Effector memory CD8-positive, alpha-beta T cell (primary cell): Measurements from ENCODE around the gene TXLNB.

Source experiments
- ATAC-seq: fragments of 150-1000 bp; cut with Tn5 transposase; replicated peaks from 2 replicates; pipeline ENCODE4 v1.10.0; 2021; ENCODE audit warnings: mild to moderate bottlenecking, moderate library complexity
- DNase-seq, 3 experiments: peaks; one replicate each; pipeline ENCODE4 v3.0.0; 2021
- H3K27ac Mint-ChIP-seq, 2 donors: one replicate each; pipeline ENCODE4 v1.8.0; 2022; ENCODE audit warnings: mild to moderate bottlenecking in 2 of 2, mixed read lengths in 2 of 2, moderate library complexity in 2 of 2
- H3K27me3 Mint-ChIP-seq, 2 donors: one replicate each; pipeline ENCODE4 v1.8.0; 2022; ENCODE audit warnings: mixed read lengths in 2 of 2
- H3K36me3 Mint-ChIP-seq: one replicate; pipeline ENCODE4 v1.8.0; 2022; ENCODE audit warnings: mild to moderate bottlenecking, moderate library complexity, mixed read lengths; ENCODE audit not compliant: insufficient read depth
- H3K4me1 Mint-ChIP-seq, 2 donors: one replicate each; pipeline ENCODE4 v1.8.0; 2022; ENCODE audit warnings: low read depth in 2 of 2, mixed read lengths in 2 of 2
- H3K4me3 Mint-ChIP-seq, 2 donors: one replicate each; pipeline ENCODE4 v1.8.0; 2022; ENCODE audit warnings: mild to moderate bottlenecking in 2 of 2, mixed read lengths in 2 of 2, moderate library complexity in 2 of 2
- H3K9me3 Mint-ChIP-seq, 2 donors: one replicate each; pipeline ENCODE4 v1.8.0; 2022; ENCODE audit warnings: mixed read lengths in 2 of 2

TXLNB gene

GRCh38 chr6:139251691-139252390, 40.0 kb downstream of the TXLNB start:
- H3K4me1 Mint-ChIP-seq = peaks cover 28 to 31% of the 10 kb centered on the region in 2 donors
- ATAC-seq (no peak), DNase-seq (no peak)
- H3K36me3 Mint-ChIP-seq = peaks cover 4% of the 10 kb centered on the region
- no peaks in the 10 kb centered on the region for H3K9me3 Mint-ChIP-seq
- peak overlapping the region; percentile 44 to 67 for H3K27ac Mint-ChIP-seq
- no peaks in the 10 kb centered on the region for H3K27me3 Mint-ChIP-seq
- peak overlapping the region; percentile 13 to 44 for H3K4me3 Mint-ChIP-seq

- Mint-ChIP-seq H3K4me3 (peak overlapping the region; percentile 13 to 44), H3K27me3 (no peaks in the 10 kb centered on the region), H3K36me3 (no peaks in the 10 kb centered on the region), H3K27ac (peak overlapping the region; percentile 44 to 67), H3K9me3 (no peaks in the 10 kb centered on the region), H3K4me1 (peaks cover 22 to 31% of the 10 kb centered on the region in 2 donors)
- ATAC-seq = peak; percentile 33
- DNase-seq = no peak
Measured at GRCh38 chr6:139251045-139251690, 40.6 kb downstream of the TXLNB start.

- Mint-ChIP-seq H3K36me3 (no peaks in the 10 kb centered on the region), H3K4me1 (peaks cover 22 to 31% of the 10 kb centered on the region in 2 donors), H3K4me3 (peak overlapping the region; percentile 13 to 44), H3K27me3 (no peaks in the 10 kb centered on the region), H3K27ac (peak overlapping the region; percentile 44 to 67), H3K9me3 (no peaks in the 10 kb centered on the region)
- DNase-seq (peak; percentile 43 to 65 (median 53)), ATAC-seq (peak; percentile 98)
Measured at GRCh38 chr6:139250296-139251044, 41.3 kb downstream of the TXLNB start.

- Mint-ChIP-seq H3K9me3 (no peaks in the 10 kb centered on the region), H3K4me1 (peaks cover 22 to 31% of the 10 kb centered on the region in 2 donors), H3K36me3 (no peaks in the 10 kb centered on the region), H3K27ac (peak overlapping the region; percentile 44 to 67), H3K4me3 (peak overlapping the region; percentile 2 to 37), H3K27me3 (no peaks in the 10 kb centered on the region)
- ATAC-seq (no peak), DNase-seq (no peak)
Measured at GRCh38 chr6:139249395-139249794, 42.4 kb downstream of the TXLNB start.

- Mint-ChIP-seq H3K4me1 (peaks cover 22 to 31% of the 10 kb centered on the region in 2 donors), H3K27ac (peak overlapping the region; percentile 44 to 67), H3K9me3 (no peaks in the 10 kb centered on the region), H3K36me3 (no peaks in the 10 kb centered on the region), H3K4me3 (no peak overlapping the region), H3K27me3 (no peaks in the 10 kb centered on the region)
- DNase-seq (no peak), ATAC-seq (no peak)
Measured at GRCh38 chr6:139248911-139249310, 42.9 kb downstream of the TXLNB start.

- H3K9me3 Mint-ChIP-seq = no peaks in the 10 kb centered on the region
- H3K4me1 Mint-ChIP-seq = peaks cover 22 to 31% of the 10 kb centered on the region in 2 donors
- ATAC-seq (no peak), DNase-seq (no peak)
- no peaks in the 10 kb centered on the region for H3K27me3 Mint-ChIP-seq
- H3K27ac Mint-ChIP-seq = no peak overlapping the region
- no peaks in the 10 kb centered on the region for H3K36me3 Mint-ChIP-seq
- peak overlapping the region in 1 of 2 donors; percentile 7 for H3K4me3 Mint-ChIP-seq
Measured at GRCh38 chr6:139247618-139248017, 44.2 kb downstream of the TXLNB start.

- ATAC-seq = no peak
- H3K4me1 Mint-ChIP-seq = peaks cover 0 to 4% of the 10 kb centered on the region in 2 donors
Measured at GRCh38 chr6:139243536-139243935, 48.3 kb downstream of the TXLNB start.

GRCh38 chr6:139242457-139243240, 49.1 kb downstream of the TXLNB start:
- Mint-ChIP-seq H3K4me1 (peaks cover 0 to 3% of the 10 kb centered on the region in 2 donors), H3K4me3 (no peak overlapping the region), H3K36me3 (no peaks in the 10 kb centered on the region), H3K27me3 (no peaks in the 10 kb centered on the region), H3K27ac (no peak overlapping the region), H3K9me3 (no peaks in the 10 kb centered on the region)
- DNase-seq (no peak), ATAC-seq (no peak)

More at GRCh38 chr6:139243536-139243935, 48.3 kb downstream of the TXLNB start:
- Mint-ChIP-seq H3K27me3 (no peaks in the 10 kb centered on the region), H3K4me3 (no peak overlapping the region), H3K9me3 (no peaks in the 10 kb centered on the region), H3K36me3 (no peaks in the 10 kb centered on the region), H3K27ac (no peak overlapping the region)
- DNase-seq = no peak

- ATAC-seq (no peak), DNase-seq (no peak)
- no peak overlapping the region for H3K4me3 Mint-ChIP-seq
- H3K9me3 Mint-ChIP-seq = no peaks in the 10 kb centered on the region
- H3K4me1 Mint-ChIP-seq = no peaks in the 10 kb centered on the region
- no peak overlapping the region for H3K27ac Mint-ChIP-seq
- H3K36me3 Mint-ChIP-seq = no peaks in the 10 kb centered on the region
- no peaks in the 10 kb centered on the region for H3K27me3 Mint-ChIP-seq
Measured at GRCh38 chr6:139240161-139241010, 51.4 kb downstream of the TXLNB start.

- Mint-ChIP-seq H3K27ac (no peak overlapping the region), H3K27me3 (no peaks in the 10 kb centered on the region), H3K4me1 (no peaks in the 10 kb centered on the region), H3K4me3 (no peak overlapping the region), H3K9me3 (no peaks in the 10 kb centered on the region), H3K36me3 (no peaks in the 10 kb centered on the region)
- DNase-seq = no peak
- no peak for ATAC-seq
Measured at GRCh38 chr6:139239064-139239463, 52.7 kb downstream of the TXLNB start.

GRCh38 chr6:139236105-139236504, 55.7 kb downstream of the TXLNB start:
- H3K9me3 Mint-ChIP-seq = no peaks in the 10 kb centered on the region
- ATAC-seq (no peak), DNase-seq (no peak)
- no peaks in the 10 kb centered on the region for H3K36me3 Mint-ChIP-seq
- H3K4me1 Mint-ChIP-seq = no peaks in the 10 kb centered on the region
- H3K27ac Mint-ChIP-seq = no peak overlapping the region
- no peaks in the 10 kb centered on the region for H3K27me3 Mint-ChIP-seq
- no peak overlapping the region for H3K4me3 Mint-ChIP-seq

- Mint-ChIP-seq H3K36me3 (no peaks in the 10 kb centered on the region), H3K4me1 (no peaks in the 10 kb centered on the region), H3K27me3 (no peaks in the 10 kb centered on the region), H3K27ac (no peak overlapping the region), H3K4me3 (no peak overlapping the region), H3K9me3 (no peaks in the 10 kb centered on the region)
- DNase-seq (no peak), ATAC-seq (no peak)
Measured at GRCh38 chr6:139235661-139236060, 56.1 kb downstream of the TXLNB start.
